IPS-NIHi11 (cell line): Measurements from ENCODE around the gene FBXL2.
A peak's percentile ranks its signal among the peaks of the same experiment; 100 is the strongest.
"Not testable (repeated sequence)": the region's sequence is repeated elsewhere in the genome, so short reads cannot be mapped to it uniquely, and the experiment has no call there.

Source experiments
- DNase-seq: peaks from one replicate; pipeline ENCODE4 v3.0.0; 2012; ENCODE audit warnings: mixed read lengths, low spot score

FBXL2 gene

GRCh38 chr3:33386631-33387030, 109.4 kb downstream of the FBXL2 start:
- DNase-seq: no peak

DNA sequence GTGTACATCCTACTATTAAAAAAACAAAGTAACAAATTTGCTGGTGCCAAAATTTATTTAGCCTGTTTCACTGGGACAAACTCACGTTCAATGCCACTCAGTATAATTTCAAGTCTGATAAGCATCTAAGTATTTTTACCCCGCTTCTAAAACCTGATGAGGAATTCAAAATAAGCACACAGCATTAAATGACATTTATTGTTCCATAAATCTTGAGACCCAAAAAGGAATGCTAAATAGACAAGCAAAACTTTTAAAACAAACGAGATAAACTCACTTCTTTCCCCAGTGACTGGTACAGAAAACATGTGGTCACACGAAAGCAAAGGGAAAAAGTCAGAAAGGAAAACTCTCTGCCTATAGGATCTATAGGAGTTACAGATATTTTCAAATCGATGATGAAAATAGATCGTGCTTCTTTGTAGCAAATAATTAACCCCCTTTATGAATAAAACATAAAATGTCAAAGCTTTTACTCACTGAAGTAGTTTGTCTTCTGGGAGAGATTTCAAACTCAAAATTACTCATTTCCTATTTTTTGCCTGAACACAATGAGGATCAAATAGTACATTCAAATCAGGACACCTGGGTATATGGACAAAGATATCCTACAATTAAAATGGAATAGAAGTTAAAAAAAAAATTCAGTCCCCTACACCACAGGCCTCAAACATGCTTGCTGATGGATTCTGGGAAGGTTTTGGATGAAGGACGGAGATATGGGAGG, 111.3 kb downstream of the FBXL2 start:
- no peak for DNase-seq

- DNase-seq: no peak
These were observed 112.7 kb downstream of the FBXL2 start for GRCh38 chr3:33389908-33390307.

- DNase-seq: no peak
These were observed 114.2 kb downstream of the FBXL2 start for GRCh38 chr3:33391255-33391995.

DNA sequence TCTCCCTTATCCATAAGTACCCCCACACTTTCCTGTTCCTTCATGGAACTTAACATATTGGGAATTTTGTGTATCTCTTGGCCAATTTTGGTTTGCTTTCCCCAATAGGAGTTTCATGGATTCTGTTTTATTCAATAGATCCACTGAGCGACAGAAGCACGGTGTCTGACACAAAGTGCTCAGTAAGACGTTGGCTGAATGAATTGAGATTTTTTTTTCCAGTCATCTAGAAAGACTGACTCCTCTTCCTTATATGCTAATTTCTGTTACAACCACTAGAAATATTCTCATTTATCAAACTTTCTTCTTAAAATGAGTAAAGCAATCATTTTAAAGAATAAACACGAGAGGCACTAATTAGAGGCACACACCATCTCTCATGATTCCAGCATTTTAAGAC, 114.9 kb downstream of the FBXL2 start:
- DNase-seq: no peak

- DNase-seq: no peak
These were observed 115.5 kb downstream of the FBXL2 start for GRCh38 chr3:33392703-33393125.

DNA sequence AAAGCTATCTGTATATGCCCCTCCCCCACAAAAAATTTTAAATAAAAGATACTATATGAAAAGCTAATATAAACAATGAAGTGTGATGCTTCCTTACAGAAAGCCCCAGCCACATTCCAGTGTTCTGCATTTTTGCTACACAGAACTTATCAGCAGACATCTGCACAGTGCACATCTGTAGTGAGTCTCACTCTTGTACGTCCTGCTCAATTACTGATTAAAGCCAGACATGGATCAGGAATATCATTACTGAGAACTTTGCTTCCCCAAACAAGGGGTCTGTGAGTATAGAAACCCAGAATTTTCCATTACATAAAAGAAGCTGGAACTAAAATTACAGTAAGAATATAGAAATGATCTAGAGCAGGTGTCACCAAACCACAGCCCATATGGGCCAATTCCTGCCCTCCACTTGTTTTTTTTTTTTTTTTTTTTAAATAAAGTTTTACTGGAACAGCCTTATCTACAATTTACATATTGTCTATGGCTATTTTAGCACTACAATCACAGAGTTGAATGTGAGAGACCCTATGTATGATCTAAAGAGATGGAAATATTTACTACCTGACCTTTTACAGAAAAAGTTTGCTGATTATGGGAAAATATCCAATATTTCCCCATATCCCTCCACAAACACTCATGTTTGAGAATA, 117.3 kb downstream of the FBXL2 start:
- DNase-seq: no peak

DNA sequence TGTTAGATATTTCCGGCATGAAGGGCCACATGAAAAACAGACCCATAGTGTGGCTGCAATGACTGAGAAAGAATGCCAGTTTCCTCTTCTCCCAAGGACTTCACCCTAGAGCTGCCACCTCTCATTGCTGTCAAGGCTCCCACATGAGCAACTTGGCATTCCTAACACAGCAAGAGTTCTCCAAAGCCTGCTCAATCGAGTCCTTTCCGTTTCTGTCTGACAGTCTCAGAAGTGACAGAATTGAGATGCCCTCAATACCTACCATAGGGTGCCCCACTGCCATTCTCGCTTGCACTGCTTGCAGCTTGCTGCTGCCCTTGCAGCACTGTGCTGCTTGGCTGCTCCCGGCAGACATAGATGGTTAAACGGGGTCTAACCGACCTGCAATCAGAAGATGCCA, 118.7 kb downstream of the FBXL2 start:
- no peak for DNase-seq

GRCh38 chr3:33398410-33398809, 121.2 kb downstream of the FBXL2 start:
- DNase-seq: no peak

GRCh38 chr3:33401781-33402180, 124.5 kb downstream of the FBXL2 start:
- no peak for DNase-seq

GRCh38 chr3:33402936-33403335, 125.7 kb downstream of the FBXL2 start:
- DNase-seq: no peak

GRCh38 chr3:33403756-33404155, 126.5 kb downstream of the FBXL2 start:
- no peak for DNase-seq

DNA sequence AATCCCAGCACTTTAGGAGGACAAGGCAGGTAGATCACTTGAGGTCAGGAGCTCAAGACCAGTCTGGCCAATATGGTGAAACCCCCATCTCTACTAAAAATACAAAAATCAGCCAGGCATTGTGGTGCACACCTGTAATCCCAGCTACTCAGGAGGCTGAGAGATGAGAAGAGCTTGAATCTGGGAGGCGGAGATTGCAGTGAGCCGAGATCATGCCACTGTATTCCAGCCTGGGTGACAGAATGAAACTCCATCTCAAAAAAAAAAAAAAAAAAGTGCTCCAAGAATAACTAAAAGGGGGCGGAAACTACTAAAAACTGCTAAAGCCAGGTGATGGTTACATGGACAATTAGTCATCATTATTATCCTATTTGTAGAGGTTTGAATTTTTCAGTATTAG, 133.6 kb downstream of the FBXL2 start:
- not testable (repeated sequence) for DNase-seq

GRCh38 chr3:33417066-33417673, 139.9 kb downstream of the FBXL2 start:
- no peak for DNase-seq

DNA sequence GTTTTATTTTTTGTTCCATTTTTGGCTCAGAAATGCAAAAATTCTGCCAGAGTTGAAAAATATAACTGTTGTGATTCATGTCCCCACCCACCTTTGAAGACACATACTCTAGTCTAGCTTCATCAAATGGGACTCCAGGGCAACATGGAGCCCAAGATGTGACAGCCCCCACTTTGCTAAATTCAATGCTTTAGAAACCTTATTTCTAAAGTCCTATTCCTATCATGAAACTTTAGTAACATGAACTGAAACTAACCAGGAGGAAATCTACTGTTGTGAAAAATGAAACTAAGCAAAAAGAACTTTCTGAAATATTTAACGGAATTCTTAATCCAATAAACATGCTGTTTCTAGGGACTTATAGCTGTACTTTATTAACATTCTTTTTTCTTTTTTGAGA, 142.7 kb downstream of the FBXL2 start:
- no peak for DNase-seq

DNA sequence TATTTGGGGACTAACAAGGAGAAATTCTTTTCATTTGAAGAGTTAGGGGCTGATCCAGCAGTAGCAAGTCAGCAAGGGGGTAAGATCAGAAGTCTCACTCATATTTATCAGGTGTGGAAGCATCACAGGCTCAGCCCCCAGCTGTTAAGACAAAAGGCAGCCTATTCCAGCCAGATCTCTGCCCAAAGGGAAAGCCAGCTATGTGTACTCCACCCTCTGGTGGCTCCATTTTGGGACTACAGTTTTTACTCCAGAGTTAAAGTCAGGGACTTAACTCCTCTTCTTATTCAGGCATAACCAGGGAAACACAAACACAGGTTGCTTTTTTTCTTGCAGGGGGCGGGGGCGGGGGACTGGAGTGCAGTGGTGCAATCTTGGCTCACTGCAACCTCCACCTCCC, 143.7 kb downstream of the FBXL2 start:
- DNase-seq: no peak

GRCh38 chr3:33424606-33425452, 147.6 kb downstream of the FBXL2 start:
- DNase-seq: no peak

DNA sequence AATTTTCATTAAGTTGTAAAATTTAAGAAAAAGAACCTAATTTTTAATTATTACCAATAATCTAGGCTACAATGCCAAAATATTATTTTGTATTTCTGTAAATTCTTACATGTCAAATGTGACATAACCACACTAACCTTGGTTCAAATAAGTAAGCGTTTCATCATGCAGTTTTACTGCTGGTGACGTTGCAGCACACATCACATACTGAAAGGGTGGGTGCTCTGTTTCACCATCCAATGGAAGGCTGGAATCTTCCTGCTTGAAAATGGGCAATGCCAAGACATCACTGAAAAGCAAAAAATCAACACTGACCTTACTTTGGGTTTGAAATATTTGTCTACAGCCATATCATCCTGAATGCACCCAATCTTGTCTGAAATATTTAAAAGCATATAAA, 148.2 kb downstream of the FBXL2 start:
- DNase-seq: no peak

DNA sequence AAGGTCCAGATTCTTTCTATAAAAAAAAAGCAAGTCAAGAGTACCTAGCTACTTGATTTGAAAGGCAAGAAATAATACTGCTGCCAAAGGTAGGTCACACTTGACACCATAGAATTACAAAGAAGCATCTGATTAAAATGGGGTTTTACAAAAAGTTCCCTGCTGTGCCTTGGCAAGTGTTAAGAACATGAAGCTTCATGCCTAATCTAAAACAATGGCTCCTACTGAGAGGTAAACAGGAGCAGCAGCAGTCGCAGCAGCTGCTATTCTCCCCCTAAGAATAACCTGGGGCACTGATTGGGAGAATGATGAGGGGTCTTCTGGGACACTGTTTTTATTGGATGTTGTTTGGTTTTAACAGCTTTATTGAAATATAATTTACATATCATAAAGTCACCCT, 148.8 kb downstream of the FBXL2 start:
- peak; percentile 66 for DNase-seq

DNA sequence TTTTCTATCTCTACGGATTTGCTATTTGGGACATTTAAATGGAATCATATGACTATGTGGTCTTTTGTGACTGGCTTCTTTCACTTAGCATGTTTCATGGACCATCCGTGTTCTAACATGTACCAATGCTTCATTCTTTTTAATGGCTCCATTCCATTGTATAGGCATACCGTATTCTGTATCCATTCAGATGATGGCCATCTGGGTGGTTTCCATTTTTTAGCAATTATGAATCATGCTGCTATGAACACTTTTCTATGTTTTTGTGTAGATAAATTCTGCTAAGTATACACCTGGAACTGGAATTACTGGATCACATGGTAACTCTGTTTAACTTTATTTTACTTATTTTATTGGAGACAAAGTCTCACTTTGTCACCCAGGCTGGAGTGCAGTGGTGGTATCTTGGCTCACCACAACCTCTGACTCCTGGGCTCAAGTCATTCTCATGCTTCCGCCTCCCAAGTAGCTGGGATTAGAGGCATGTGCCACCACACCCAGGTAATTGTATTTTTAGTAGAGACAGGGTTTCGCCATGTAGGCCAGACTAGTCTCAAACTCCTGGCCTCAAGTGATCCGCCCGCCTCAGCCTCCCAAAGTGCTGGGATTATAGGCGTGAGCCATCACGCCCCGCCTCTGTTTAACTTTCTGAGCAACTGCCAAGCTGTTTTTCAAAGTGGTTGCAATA, 149.5 kb downstream of the FBXL2 start:
- DNase-seq: no peak

GRCh38 chr3:33428734-33429133, 151.5 kb downstream of the FBXL2 start:
- DNase-seq: no peak
